ENCODE measurements around the gene KRTAP4-16. TPM values are rescaled to one million over a fixed set of nuclear protein-coding genes. Genes with fewer than 3 reads are reported as not detected.
"Not testable (repeated sequence)": the region's sequence is repeated elsewhere in the genome, so short reads cannot be mapped to it uniquely, and the experiment has no call there.

KRTAP4-16 gene
- total RNA-seq, 2 donors from 2014 or later = not detected

DNA sequence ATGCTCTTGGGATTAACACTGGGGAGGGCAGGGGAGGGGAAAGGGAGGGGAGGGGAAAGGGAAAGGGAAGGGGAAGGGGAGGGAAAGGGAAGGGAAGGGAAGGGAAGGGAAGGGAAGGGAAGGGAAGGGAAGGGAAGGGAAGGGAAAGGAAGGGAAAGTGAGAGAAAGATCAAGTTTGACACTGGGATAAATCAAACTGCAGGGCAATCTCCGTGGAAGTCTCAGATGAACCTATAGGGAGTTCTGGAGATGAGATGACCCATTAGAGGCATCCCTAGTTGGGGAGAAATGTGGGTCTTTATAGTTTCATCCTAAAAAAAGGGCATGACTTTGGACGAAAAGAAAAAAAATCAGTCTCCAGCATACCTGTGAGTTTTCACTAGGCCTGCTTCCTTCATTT, 19.7 kb upstream of the KRTAP4-16 start:
- DNase-seq (no peak), ATAC-seq (no peak)
- intact Hi-C loops (cut with DNase I) = no loop called here

DNA sequence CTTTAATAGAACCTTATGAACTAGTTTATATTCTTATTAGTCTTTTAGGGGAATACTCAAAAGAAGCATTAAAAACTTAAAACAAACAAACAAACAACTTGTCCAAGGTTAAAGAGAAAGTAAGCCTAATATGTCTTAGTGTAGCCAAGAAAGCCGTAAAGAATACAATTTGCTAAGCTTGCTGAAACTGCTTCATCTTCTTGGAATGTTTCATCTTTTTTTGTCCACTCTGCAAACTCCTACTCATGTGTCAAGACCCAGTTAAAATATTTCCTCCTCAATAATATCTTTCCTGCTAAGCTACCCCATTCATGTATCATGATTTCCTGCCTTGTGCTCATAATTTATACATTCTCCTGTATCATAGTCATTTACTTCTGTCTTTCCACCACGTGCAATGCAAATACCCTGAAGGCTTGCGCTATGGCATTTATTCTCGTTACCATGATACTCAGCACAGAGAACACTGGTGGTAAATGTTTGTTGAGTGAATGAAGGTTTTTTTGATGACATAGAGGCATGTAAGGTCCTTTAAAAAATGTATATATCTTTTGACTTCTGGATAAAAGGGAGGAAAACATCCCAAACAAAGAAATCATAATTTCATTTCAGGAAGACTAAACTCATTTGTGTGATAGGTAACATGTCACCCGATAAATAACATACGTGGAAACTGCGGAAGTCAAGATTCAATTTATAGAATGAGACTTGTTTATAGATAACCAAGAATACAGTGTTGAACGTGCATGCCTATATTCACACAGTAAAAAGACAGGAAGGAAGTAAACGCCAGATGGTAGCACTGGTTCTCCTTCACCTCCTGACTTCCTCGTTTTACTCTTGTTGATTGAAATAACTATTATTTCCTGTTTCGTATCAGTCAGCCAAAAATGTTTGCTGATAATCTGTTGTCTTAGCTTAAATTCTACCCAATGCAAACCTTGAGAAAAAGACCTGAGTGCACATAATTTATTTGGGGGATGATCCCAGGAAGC, 18.0 kb upstream of the KRTAP4-16 start:
- ATAC-seq; DNase-seq; intact Hi-C loops (cut with DNase I): not testable (repeated sequence)

DNA sequence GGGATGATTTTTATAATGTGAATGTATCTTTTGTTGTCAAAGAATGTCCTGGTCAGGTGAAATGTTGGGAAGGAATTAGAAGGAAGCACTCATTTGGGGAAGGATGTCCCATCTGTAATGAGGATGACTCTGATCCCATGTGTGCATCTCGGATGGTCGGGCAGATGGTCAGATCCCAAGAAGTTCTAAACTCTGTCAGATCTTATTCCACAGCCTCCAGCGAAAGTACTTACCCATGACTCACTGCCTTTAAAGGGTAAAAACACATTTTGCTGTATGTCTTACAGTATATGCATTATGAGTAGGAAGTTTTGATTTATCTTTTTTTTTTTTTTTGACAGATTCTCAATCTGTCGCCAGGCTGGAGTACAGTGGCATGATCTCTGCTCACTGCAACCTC, 16.7 kb upstream of the KRTAP4-16 start:
- intact Hi-C loops (cut with DNase I) = no loop called here
- ATAC-seq (no peak), DNase-seq (no peak)

- ATAC-seq; intact Hi-C loops (cut with DNase I); DNase-seq: not testable (repeated sequence)
These were observed 15.9 kb upstream of the KRTAP4-16 start, which contains the start of gene KRTAP4-11 for GRCh38 chr17:41117846-41118386. Gene KRTAP4-11, minus strand, starts transcription at chr17:41118373. Its CDS starts 58 bp downstream, at chr17:41118315.

DNA sequence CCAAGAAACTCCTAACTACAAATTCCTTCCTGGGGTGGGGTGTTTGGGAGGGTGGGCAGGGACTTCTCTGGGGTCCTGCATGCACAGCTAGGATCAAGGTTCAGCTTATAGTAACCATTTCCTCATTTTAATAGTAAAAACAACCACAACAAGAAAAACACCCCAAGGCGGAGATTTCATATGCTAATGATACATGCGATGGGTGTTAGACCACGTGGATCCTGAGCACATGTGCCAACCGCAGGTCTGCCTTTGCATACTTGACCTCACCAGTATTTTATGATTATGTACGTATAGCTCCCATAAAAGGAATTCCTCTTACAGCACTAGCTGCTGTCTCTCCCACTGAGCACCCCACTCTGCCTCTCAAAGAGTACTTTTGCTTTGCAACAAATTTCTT, 14.3 kb upstream of the KRTAP4-16 start:
- DNase-seq = no peak
- intact Hi-C loops (cut with DNase I) = no loop called here
- no peak for ATAC-seq

GRCh38 chr17:41111151-41111885, 9.3 kb upstream of the KRTAP4-16 start:
- intact Hi-C loops (cut with DNase I) = no loop called here
- no peak for DNase-seq
- ATAC-seq = no peak

GRCh38 chr17:41108728-41109386, 6.8 kb upstream of the KRTAP4-16 start:
- DNase-seq; ATAC-seq; intact Hi-C loops (cut with DNase I): not testable (repeated sequence)

GRCh38 chr17:41107941-41108450, 6.0 kb upstream of the KRTAP4-16 start:
- no peak for ATAC-seq
- intact Hi-C loops (cut with DNase I) = no loop called here
- DNase-seq = no peak

DNA sequence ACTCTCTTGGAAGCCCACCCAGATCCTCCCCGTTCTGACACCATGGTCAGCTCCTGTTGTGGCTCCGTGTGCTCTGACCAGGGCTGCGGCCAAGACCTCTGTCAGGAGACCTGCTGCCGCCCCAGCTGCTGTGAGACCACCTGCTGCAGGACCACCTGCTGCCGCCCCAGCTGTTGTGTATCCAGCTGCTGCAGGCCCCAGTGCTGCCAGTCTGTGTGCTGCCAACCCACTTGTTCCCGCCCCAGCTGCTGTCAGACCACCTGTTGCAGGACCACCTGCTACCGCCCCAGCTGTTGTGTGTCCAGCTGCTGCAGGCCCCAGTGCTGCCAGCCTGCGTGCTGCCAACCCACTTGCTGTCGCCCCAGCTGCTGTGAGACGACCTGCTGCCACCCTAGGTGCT, 3.3 kb upstream of the KRTAP4-16 start, which contains the start of gene KRTAP4-9:
KRTAP4-9 (plus strand) TSS at position 43 of the 400 bp plus-strand sequence; CDS start at position 43, 0 bp downstream.
- intact Hi-C loops (cut with DNase I); ATAC-seq: not testable (repeated sequence)

DNA sequence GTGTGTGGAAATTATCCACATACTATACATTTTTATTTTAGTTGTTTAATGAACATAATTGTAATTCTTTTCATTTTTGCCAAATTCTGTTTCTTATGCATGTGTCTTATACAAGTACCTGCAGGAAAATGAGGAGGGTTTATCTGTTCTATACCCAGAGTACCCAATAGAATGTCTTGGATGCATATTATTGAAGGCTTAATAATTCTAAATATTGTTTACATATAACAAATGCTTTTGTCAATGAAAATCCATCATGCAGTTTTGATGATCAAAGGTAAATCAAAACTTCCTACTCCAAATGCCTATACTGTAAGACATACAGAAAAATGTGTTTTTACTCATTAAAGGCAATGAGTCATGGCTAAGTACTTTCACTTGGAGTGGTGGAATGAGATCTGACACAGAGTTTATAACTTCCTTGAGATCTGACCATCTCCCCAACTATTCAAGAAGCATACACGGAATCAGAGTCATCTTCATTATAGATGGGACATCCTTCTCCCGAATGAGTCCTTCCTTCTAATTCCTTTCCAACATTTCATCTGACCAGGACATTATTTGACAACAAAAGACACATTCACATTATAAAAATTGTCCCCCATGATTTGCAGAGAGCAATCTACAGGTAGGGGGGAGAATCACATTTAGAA, 2.5 kb upstream of the KRTAP4-16 start:
- DNase-seq; intact Hi-C loops (cut with DNase I); ATAC-seq: not testable (repeated sequence)

More for the DNA sequence above, 3.3 kb upstream of the KRTAP4-16 start, which contains the start of gene KRTAP4-9:
- not testable (repeated sequence) for DNase-seq

DNA sequence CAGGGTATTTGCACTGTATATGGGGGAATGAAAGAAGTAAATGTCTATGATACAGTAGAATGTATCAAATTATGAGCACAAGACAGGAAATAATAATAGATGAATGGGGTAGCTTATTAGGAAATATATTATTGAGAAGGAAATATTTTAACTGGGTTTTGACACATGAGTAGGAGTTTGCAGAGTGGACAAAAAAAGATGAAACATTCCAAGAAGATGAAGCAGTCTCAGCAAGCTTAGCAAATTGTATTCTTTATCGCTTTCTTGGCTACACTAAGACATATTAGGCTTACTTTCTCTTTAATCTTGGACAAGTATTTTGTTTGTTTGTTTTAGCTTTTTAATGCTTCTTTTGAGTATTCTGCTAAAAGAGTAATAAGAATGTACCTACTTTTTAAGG, 1.9 kb upstream of the KRTAP4-16 start:
- ATAC-seq (no peak), DNase-seq (no peak)
- intact Hi-C loops (cut with DNase I) = no loop called here

- intact Hi-C loops (cut with DNase I); ATAC-seq; DNase-seq: not testable (repeated sequence)
These were observed 2.1 kb downstream of the KRTAP4-16 start for GRCh38 chr17:41099682-41100480.

DNA sequence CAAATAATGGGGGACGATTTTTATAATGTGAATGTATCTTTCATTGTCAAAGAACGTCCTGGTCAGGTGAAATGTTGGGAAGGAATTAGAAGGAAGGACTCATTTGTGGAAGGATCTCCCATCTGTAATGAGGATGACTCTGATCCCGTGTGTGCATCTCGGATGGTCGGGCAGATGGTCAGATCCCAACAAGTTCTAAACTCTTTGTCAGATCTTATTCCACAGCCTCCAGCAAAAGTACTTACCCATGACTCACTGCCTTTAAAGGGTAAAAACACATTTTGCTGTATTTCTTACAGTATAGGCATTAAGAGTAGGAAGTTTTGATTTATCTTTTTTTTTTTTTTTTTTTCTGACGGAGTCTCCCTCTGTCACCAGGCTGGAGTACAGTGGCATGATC, 3.5 kb downstream of the KRTAP4-16 start:
- intact Hi-C loops (cut with DNase I) = no loop called here
- ATAC-seq (no peak), DNase-seq (no peak)

- ATAC-seq = no peak
- no peak for DNase-seq
- intact Hi-C loops (cut with DNase I) = no loop called here
These were observed 4.0 kb downstream of the KRTAP4-16 start, which contains the start of gene KRTAP4-8 for GRCh38 chr17:41098042-41098441. Gene KRTAP4-8, minus strand, starts transcription at chr17:41098142. Its CDS starts 58 bp downstream, at chr17:41098084.

DNA sequence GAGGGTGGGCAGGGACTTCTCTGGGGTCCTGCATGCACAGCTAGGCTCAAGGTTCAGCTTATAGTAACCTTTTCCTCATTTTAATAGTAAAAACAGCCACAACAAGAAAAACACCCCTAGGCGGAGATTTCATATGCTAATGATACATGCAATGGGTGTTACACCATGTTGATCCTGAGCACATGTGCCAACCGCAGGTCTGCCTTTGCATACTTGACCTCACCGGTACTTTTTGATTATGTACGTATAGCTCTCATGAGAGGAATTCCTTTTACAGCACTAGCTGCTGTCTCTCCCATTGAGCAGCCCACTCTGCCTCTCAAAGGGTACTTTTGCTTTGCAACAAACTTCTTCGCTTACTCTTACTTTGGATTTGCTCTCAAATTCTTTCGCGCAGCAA, 6.0 kb downstream of the KRTAP4-16 start:
- ATAC-seq = no peak
- intact Hi-C loops (cut with DNase I) = no loop called here
- no peak for DNase-seq

- not testable (repeated sequence) for ATAC-seq
These were observed 13.2 kb downstream of the KRTAP4-16 start for GRCh38 chr17:41088760-41089352.

More at GRCh38 chr17:41088760-41089352, 13.2 kb downstream of the KRTAP4-16 start:
- DNase-seq; intact Hi-C loops (cut with DNase I): not testable (repeated sequence)
